ENCODE data around the gene BMP6. TPM values are rescaled to one million over a fixed set of nuclear protein-coding genes. Genes with fewer than 3 reads are reported as not detected.
"Not testable (repeated sequence)": the region's sequence is repeated elsewhere in the genome, so short reads cannot be mapped to it uniquely, and the experiment has no call there.

The BMP6 gene
- total and polyA plus RNA-seq, 2 experiments from 2014 or later = 1.3 to 10.3 TPM

DNA sequence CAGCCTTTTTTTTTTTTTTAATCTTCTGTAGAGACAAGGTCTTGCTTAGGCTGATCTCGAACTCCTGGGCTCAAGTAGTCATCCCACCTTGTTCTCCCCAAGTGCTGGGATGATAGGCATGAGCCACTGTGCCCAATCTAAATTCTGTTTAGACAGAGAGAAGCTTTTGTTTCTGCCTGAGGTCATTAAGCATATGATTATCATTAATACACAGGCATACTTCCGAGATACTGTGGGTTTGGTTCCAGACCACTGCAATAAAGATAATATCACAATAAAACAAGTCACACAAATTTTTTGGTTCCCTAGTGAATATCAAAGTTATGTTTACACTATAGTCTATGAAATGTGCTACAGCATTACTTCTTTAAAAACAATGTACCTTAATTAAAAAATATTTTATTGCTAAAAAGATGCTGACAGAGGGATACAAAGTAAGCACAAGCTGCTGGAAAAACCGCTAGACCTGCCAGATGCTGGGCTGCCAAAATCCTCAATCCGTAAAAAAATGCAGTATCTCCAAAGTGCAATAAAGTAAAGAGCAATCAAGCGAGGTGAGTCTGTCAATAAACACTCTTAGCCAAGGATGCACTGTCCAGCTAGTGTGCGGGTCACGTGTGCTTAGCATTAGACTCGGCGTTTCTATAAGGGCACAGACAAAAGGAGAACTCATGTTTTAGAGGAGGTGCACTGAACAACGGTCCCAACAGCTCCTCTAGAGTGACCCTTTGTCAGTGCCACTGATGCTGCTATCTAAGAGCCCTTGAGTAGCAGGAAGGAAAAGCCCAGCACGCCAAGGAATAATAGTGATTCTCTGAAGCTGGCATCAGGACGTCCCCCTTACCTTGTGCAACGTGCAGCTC, 168.6 kb downstream of the BMP6 start:
- Histone ChIP-seq H3K27ac (no peak overlapping the region), H3K36me3 (ENCODE audit: low read depth) (peaks cover 56% of the 10 kb centered on the region), H3K27me3 (replicated peaks; ENCODE audit: insufficient read depth) (no peaks in the 10 kb centered on the region), H3K9me3 (ENCODE audit: low read depth) (no peaks in the 10 kb centered on the region), H3K4me3 (no peak overlapping the region), H2AFZ (no peak overlapping the region), H3K4me2 (ENCODE audit: unreplicated experiment) (no peak overlapping the region), H3K4me1 (ENCODE audit: insufficient read depth) (no peaks in the 10 kb centered on the region), H3K9me2 (ENCODE audit: insufficient read depth) (no peaks in the 10 kb centered on the region), H3F3A (ENCODE audit: insufficient read depth) (peaks cover 7% of the 10 kb centered on the region; the same call in 1 of the 2 replicates), H3K9ac (no peak overlapping the region), H3K79me2 (ENCODE audit: insufficient read depth) (peaks cover 25% of the 10 kb centered on the region), H4K20me1 (ENCODE audit: insufficient read depth) (no peaks in the 10 kb centered on the region)
- no peak for TF ChIP-seq EZH2 (IDR thresholded peaks at IDR 0.05; ENCODE audit: insufficient read depth, poor library complexity, severe bottlenecking)
- no peak for TF ChIP-seq EZH2phosphoT487 (IDR thresholded peaks at IDR 0.05; ENCODE audit: insufficient read depth, low read depth)
- in situ Hi-C loops (cut with MboI) = loop anchor here (10.0 kb wide), 1 partner anchor 170 kb away; the partner anchor contains the start of gene BMP6
- DNase-seq = no peak
- WGBS, 2 experiments (ENCODE audit: low coverage in 1 of 2, low lambda C conversion rate in 2 of 2, missing lambda C conversion rate in 2 of 2) = 68 to 69% methylated on average over 13 of the region's 13 CpGs

DNA sequence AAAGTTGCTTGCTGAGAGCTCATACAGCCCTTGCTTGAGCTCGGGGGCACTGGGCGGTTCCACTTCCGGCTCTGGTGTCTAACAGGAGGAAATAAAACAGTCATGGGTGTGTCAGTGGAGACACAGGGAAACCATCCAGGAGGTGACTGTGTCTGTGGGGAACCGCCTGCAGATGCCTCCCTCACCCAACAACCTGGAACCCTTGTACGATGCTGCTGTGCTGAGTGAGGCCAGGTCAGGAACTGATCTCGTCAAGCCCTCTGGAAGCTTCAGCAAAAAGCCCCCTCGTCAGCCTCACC, 169.2 kb downstream of the BMP6 start:
- Histone ChIP-seq H3K9ac (no peak overlapping the region), H3K9me2 (ENCODE audit: insufficient read depth) (no peaks in the 10 kb centered on the region), H4K20me1 (ENCODE audit: insufficient read depth) (no peaks in the 10 kb centered on the region), H3K4me1 (ENCODE audit: insufficient read depth) (no peaks in the 10 kb centered on the region), H3K4me3 (no peak overlapping the region), H3K79me2 (ENCODE audit: insufficient read depth) (peaks cover 31% of the 10 kb centered on the region), H3K27ac (no peak overlapping the region), H3F3A (ENCODE audit: insufficient read depth) (peaks cover 7% of the 10 kb centered on the region; the same call in 1 of the 2 replicates), H3K4me2 (ENCODE audit: unreplicated experiment) (no peak overlapping the region), H2AFZ (no peak overlapping the region), H3K36me3 (ENCODE audit: low read depth) (peaks cover 53% of the 10 kb centered on the region), H3K9me3 (ENCODE audit: low read depth) (no peaks in the 10 kb centered on the region), H3K27me3 (replicated peaks; ENCODE audit: insufficient read depth) (no peaks in the 10 kb centered on the region)
- WGBS, 2 experiments (ENCODE audit: low coverage in 1 of 2, low lambda C conversion rate in 2 of 2, missing lambda C conversion rate in 2 of 2) = 68 to 72% methylated on average over 7 of the region's 7 CpGs
- peak; percentile 52 for DNase-seq
- TF ChIP-seq EZH2phosphoT487 (IDR thresholded peaks at IDR 0.05; ENCODE audit: insufficient read depth, low read depth) (no peak), EZH2 (IDR thresholded peaks at IDR 0.05; ENCODE audit: insufficient read depth, poor library complexity, severe bottlenecking) (no peak)
- in situ Hi-C loops (cut with MboI) = loop anchor here (10.0 kb wide), 1 partner anchor 170 kb away; the partner anchor contains the start of gene BMP6

DNA sequence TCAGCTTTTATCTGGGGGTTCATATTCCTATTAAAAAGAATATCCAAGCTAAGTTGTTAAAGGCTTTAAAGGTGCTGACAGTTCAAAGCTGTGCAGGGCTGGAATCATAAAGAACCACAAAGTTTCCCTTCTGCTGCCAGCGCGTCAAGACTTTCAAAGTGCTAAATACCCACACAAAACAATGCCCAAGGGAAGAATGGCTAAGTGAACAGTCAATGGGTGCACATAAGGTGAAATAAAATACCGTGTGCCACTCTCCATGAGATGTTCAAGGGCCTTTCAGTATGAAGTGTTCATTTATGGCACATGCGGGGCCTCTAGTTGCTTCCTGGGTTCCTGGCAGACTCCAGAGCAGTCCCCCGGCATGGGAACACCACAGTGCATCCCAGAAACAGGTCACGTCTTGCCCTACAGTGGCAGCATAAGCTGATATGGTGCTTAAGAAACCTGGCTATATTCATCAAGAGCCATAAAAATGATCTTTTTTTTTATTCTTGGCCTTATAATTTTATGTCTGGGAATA, 170.6 kb downstream of the BMP6 start:
- no peaks in the 10 kb centered on the region for H3K9me2 ChIP-seq (ENCODE audit: insufficient read depth)
- H3K4me1 ChIP-seq (ENCODE audit: insufficient read depth) = no peaks in the 10 kb centered on the region
- no peak overlapping the region for H3K9ac ChIP-seq
- H3K4me3 ChIP-seq = no peak overlapping the region
- no peaks in the 10 kb centered on the region for H4K20me1 ChIP-seq (ENCODE audit: insufficient read depth)
- H3F3A ChIP-seq (ENCODE audit: insufficient read depth) = peaks cover 10% of the 10 kb centered on the region; the same call in 1 of the 2 replicates
- peaks cover 40% of the 10 kb centered on the region for H3K79me2 ChIP-seq (ENCODE audit: insufficient read depth)
- H2AFZ ChIP-seq = no peak overlapping the region
- H3K36me3 ChIP-seq (ENCODE audit: low read depth) = peaks cover 50% of the 10 kb centered on the region
- no peaks in the 10 kb centered on the region for H3K27me3 ChIP-seq (replicated peaks; ENCODE audit: insufficient read depth)
- 91% methylated on average over 6 of the region's 6 CpGs for WGBS, 2 experiments (ENCODE audit: low coverage in 1 of 2, low lambda C conversion rate in 2 of 2, missing lambda C conversion rate in 2 of 2)
- H3K9me3 ChIP-seq (ENCODE audit: low read depth) = no peaks in the 10 kb centered on the region
- no peak for DNase-seq
- H3K27ac ChIP-seq = no peak overlapping the region
- in situ Hi-C loops (cut with MboI) = loop anchor here (10.0 kb wide), 1 partner anchor 172 kb away; the partner anchor contains the start of gene BMP6
- H3K4me2 ChIP-seq (ENCODE audit: unreplicated experiment) = no peak overlapping the region
- TF ChIP-seq EZH2phosphoT487 (IDR thresholded peaks at IDR 0.05; ENCODE audit: insufficient read depth, low read depth) = no peak
- no peak for TF ChIP-seq EZH2 (IDR thresholded peaks at IDR 0.05; ENCODE audit: insufficient read depth, poor library complexity, severe bottlenecking)

DNA sequence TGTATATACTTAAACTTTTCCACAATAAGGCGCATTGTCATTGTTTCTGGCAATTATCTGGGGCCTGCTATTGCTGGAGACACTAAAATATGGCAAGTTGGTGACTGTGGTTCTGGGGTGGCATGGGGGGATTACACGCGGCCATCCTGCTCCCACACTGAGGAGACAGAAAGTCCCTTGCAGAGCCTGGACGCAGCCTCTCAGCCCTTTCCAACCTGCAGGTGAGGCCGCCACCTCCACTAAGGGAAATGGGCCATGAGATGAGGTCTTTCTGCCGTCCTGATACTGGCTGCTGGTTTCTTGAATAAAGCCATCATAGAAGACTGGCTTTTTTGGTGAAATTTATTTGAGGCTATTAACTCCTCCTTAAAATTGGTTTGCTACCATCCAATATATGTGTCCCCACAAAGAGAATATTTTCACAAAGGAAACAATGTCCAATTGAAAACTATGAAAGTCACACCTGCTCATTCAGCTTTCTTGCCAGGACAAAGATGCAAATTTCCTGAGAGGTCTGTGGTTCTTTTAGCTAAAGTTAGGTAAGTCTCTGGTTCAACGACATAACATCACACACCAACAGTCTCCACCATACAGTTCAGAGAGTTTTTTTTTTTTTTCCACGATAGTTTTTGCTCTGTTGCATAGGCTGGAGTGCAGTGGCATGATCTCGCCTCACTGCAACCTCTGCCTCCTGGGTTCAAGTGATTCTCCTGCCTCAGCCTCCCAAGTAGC, 171.7 kb downstream of the BMP6 start:
- Histone ChIP-seq H2AFZ (no peak overlapping the region), H3K4me3 (no peak overlapping the region), H3K36me3 (ENCODE audit: low read depth) (peaks cover 53% of the 10 kb centered on the region), H3K27me3 (replicated peaks; ENCODE audit: insufficient read depth) (no peaks in the 10 kb centered on the region), H3F3A (ENCODE audit: insufficient read depth) (peaks cover 11% of the 10 kb centered on the region; the same call in 1 of the 2 replicates), H4K20me1 (ENCODE audit: insufficient read depth) (no peaks in the 10 kb centered on the region), H3K27ac (no peak overlapping the region), H3K9ac (no peak overlapping the region), H3K4me2 (ENCODE audit: unreplicated experiment) (no peak overlapping the region), H3K4me1 (ENCODE audit: insufficient read depth) (no peaks in the 10 kb centered on the region), H3K9me3 (ENCODE audit: low read depth) (no peaks in the 10 kb centered on the region), H3K9me2 (ENCODE audit: insufficient read depth) (no peaks in the 10 kb centered on the region), H3K79me2 (ENCODE audit: insufficient read depth) (peaks cover 51% of the 10 kb centered on the region)
- in situ Hi-C loops (cut with MboI) = loop anchor here (10.0 kb wide), 1 partner anchor 173 kb away; the partner anchor contains the start of gene BMP6
- WGBS, 2 experiments (ENCODE audit: low coverage in 1 of 2, low lambda C conversion rate in 2 of 2, missing lambda C conversion rate in 2 of 2) = 90 to 92% methylated on average over 9 of the region's 9 CpGs
- TF ChIP-seq EZH2 (IDR thresholded peaks at IDR 0.05; ENCODE audit: insufficient read depth, poor library complexity, severe bottlenecking) (no peak), EZH2phosphoT487 (IDR thresholded peaks at IDR 0.05; ENCODE audit: insufficient read depth, low read depth) (no peak)
- no peak for DNase-seq

DNA sequence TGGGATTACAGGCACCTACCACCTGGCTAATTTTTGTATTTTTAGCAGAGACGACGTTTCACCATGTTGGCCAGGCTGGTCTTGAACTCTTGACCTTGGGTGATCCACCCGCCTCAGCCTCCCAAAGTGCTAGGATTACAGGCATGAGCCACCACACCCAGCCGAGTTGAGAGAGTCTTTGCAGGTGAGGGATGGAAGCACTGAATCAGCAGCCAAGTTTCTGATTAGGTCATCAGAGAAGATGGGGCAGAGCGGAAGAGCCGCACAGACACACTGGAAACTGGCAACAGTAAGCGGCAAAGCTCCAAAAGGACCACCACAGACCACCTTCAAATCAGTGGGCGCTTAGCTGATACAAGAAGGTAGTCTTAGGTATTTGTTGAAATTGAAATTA, 172.3 kb downstream of the BMP6 start:
- not testable (repeated sequence) for H3K27ac ChIP-seq; H3K4me3 ChIP-seq; H3K4me1 ChIP-seq (ENCODE audit: insufficient read depth); H3K27me3 ChIP-seq (replicated peaks; ENCODE audit: insufficient read depth); H2AFZ ChIP-seq; H3K9me2 ChIP-seq (ENCODE audit: insufficient read depth); DNase-seq; H3K9ac ChIP-seq; H4K20me1 ChIP-seq (ENCODE audit: insufficient read depth); H3K9me3 ChIP-seq (ENCODE audit: low read depth); H3K4me2 ChIP-seq (ENCODE audit: unreplicated experiment)
- Histone ChIP-seq H3F3A (ENCODE audit: insufficient read depth) (peaks cover 11% of the 10 kb centered on the region; the same call in 1 of the 2 replicates), H3K79me2 (ENCODE audit: insufficient read depth) (peaks cover 55% of the 10 kb centered on the region), H3K36me3 (ENCODE audit: low read depth) (peaks cover 53% of the 10 kb centered on the region)
- in situ Hi-C loops (cut with MboI) = loop anchor here (10.0 kb wide), 1 partner anchor 173 kb away; the partner anchor contains the start of gene BMP6
- WGBS, 2 experiments (ENCODE audit: low coverage in 1 of 2, low lambda C conversion rate in 2 of 2, missing lambda C conversion rate in 2 of 2) = 93 to 96% methylated on average over 8 of the region's 8 CpGs
